PFSK-1 (cell line): ENCODE data around the gene ADM5.
A peak's percentile ranks its signal among the peaks of the same experiment; 100 is the strongest.

Source experiments
- FOXP2 ChIP-seq: optimal IDR thresholded peaks from 2 replicates; pipeline ENCODE3; 2011; ENCODE audit warnings: borderline replicate concordance, control low read depth, inconsistent platforms; ENCODE audit not compliant: insufficient read depth; ENCODE audit errors: extremely low read length, extremely low read depth
- POLR2AphosphoS5 ChIP-seq: IDR thresholded peaks from 2 replicates; pipeline ENCODE4 v1.6.1; 2012; ENCODE audit warnings: low read depth, mild to moderate bottlenecking, control low read depth, low read length, moderate library complexity
- SIN3A ChIP-seq: IDR thresholded peaks from 2 replicates; pipeline ENCODE4 v1.6.1; 2012; ENCODE audit warnings: mild to moderate bottlenecking, low read length, moderate library complexity, borderline replicate concordance; ENCODE audit not compliant: insufficient read depth
- TAF1 ChIP-seq: IDR thresholded peaks from 2 replicates; pipeline ENCODE4 v1.6.1; 2012; ENCODE audit warnings: low read length, control low read depth, borderline replicate concordance; ENCODE audit not compliant: insufficient read depth
- TF ChIP-seq, protein P1 (sequence below), 2 experiments: IDR thresholded peaks; 2 replicates each; pipeline versions ENCODE4 v1.6.1 to v1.8.0; 2011 to 2012; ENCODE audit warnings: low read depth in 2 of 2, low read length in 2 of 2, control low read depth in 1 of 2, inconsistent platforms in 1 of 2, mild to moderate bottlenecking in 1 of 2, moderate library complexity in 1 of 2; ENCODE audit not compliant: insufficient read depth in 1 of 2

The ADM5 gene

DNA sequence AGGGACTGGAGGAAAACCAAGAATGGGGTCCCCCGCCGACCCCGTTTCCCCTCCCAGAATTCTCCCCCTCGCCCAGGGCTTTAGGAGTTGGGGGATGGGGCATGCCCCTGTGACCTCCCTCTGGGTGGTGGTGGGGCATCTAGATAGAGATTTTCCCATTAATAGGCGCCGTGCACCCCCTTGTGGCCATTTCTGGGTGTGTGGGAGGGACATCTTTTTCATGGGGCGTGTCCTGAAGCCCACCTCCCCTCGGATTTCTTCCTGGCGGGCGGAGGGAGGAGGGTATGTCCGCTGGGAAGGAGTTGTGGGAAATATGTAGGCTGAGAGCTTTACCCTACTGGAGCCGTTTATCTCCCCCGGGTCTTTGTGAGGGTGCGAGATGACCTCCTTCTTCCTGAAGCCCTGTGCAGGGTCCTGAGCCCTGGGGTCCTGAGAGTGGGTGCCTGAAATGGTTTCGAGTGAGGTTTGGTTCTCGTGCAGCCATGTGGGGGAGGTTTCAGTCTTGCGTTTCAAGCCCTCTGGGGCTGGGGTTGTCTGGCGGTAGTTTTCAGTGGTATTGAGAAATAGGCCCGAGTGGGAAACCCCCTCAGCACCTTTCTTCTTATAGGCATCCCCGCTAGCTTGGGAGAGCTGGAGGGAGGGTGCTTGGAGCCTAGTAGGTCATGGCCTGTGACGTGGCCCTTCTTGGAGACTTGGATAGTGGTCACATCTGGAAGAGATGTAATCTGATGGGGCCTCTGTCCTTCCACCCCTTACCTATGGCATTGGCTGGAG lies 11.3 kb upstream of the ADM5 start:
- TF ChIP-seq POLR2AphosphoS5 (no peak), TAF1 (no peak), SIN3A (no peak), FOXP2 (no peak)
- TF ChIP-seq, protein P1, sequence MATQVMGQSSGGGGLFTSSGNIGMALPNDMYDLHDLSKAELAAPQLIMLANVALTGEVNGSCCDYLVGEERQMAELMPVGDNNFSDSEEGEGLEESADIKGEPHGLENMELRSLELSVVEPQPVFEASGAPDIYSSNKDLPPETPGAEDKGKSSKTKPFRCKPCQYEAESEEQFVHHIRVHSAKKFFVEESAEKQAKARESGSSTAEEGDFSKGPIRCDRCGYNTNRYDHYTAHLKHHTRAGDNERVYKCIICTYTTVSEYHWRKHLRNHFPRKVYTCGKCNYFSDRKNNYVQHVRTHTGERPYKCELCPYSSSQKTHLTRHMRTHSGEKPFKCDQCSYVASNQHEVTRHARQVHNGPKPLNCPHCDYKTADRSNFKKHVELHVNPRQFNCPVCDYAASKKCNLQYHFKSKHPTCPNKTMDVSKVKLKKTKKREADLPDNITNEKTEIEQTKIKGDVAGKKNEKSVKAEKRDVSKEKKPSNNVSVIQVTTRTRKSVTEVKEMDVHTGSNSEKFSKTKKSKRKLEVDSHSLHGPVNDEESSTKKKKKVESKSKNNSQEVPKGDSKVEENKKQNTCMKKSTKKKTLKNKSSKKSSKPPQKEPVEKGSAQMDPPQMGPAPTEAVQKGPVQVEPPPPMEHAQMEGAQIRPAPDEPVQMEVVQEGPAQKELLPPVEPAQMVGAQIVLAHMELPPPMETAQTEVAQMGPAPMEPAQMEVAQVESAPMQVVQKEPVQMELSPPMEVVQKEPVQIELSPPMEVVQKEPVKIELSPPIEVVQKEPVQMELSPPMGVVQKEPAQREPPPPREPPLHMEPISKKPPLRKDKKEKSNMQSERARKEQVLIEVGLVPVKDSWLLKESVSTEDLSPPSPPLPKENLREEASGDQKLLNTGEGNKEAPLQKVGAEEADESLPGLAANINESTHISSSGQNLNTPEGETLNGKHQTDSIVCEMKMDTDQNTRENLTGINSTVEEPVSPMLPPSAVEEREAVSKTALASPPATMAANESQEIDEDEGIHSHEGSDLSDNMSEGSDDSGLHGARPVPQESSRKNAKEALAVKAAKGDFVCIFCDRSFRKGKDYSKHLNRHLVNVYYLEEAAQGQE (IDR thresholded peaks at IDR 0.05; ENCODE audit: insufficient read depth in 1 of 2, low read depth in 2 of 2, low read length in 2 of 2): no peak

DNA sequence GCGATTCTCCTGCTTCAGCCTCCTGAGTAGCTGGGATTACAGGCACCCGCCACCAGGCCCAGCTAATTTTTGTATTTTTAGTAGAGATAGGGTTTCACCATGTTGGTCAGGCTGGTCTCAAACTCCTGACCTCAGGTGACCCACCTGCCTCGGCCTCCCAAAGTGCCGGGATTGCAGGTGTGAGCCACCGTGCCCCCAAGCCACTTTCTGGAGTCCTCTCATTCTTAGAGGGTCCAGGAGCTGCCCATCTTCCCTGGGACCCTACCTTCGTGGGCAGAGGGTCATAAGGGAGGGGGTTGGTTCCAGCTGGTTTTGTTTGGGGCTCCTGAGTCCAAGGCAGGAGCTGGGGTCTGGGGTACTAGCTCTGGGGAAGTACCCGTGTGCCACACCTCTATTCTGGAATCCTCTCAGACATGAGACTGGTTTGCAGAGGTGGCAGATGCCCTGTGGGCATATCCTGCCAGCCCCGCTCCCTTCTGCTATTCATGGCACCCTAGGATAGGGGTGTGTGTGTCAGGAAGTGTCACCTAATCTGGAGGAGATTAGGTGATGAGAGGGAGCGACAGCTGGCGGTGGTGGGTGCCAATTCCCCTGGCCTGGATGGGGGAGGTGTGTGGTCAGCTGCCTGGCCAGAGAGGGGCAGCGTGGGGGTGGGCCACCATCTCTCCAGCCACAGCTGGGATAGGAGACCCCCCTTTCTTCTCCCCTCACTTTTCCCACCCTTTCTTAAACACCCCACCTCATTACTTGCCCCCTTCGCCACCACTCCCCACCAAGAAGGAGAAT lies 10.2 kb upstream of the ADM5 start:
- no peak for TF ChIP-seq POLR2AphosphoS5

DNA sequence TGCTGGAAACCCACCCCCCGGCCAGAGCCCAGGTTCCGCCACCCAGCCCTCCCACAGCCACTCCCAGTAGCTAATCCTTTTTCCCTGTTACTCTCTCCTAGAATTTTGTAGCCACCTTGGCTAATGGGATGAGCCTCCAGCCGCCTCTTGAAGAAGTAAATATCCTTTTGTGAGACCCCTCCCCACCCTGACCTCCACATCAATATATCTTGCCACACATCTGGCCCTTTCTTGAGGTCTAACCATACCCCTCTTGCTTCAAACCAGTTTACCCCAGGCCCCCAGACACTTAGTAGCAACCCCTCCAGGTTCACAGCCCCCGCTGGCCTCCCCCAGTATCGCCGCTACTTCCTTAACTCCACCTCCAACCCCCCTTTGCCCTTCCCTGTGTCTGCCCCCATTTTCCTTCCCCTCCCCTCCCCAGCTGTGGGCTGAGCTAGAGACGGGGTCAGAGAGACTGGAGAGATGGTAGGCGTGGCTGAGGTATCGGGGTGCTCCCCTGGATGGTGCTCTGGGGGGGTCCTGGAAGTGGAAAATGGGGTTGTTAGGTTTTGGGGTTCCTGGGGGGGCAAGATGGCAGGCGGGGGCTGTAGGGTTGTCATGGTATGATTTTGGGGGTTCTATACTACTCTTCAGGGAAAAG lies 9.5 kb upstream of the ADM5 start:
- TF ChIP-seq FOXP2: no peak
- no peak for TF ChIP-seq POLR2AphosphoS5
- TF ChIP-seq, protein P1 (IDR thresholded peaks at IDR 0.05; ENCODE audit: insufficient read depth in 1 of 2, low read depth in 2 of 2, low read length in 2 of 2): no peak
- TF ChIP-seq SIN3A: no peak
- TF ChIP-seq TAF1: no peak

DNA sequence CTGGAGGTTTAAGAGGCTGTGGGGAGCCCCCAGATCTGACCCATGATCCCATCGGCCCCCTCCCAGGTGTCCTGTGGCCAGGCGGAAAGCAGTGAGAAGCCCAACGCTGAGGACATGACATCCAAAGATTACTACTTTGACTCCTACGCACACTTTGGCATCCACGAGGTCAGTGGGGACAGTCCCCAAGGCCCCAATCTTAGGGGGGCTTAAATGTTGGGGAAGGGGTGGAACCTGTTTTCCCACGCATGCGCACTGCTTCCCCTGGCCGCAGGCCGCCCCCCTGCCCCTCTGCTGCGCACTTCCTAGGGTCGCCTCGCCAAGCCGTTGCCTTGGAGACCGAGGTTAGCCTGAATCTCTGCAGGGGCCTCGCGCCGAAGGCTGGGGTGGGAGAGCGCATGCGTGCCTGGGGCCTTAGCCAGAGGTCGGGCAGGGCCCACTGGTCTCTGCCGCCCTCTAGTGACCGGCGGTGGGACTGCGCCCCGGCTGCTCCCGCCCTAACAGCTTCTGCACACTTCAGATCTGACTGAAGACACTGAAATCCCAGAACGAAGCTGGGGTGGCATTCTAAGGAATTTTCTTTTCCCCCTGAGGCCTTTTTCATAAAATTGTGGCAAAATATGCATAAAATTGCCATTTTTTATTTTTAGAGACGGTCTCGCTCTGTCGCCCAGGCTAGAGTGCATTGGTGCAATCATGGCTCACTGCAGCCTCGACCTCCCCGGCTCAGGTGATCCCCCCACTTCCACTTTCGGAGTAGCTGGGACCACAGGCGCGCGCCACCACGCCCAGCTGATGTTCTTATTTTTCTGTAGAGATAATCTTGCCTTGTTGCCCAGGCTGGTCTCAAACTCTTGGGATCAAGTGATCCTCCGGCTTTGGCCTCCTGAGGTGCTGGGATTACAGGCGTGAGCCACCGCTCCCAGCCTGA lies 8.7 kb upstream of the ADM5 start:
- TF ChIP-seq SIN3A (no peak), TAF1 (no peak), FOXP2 (peak; percentile 54)

DNA sequence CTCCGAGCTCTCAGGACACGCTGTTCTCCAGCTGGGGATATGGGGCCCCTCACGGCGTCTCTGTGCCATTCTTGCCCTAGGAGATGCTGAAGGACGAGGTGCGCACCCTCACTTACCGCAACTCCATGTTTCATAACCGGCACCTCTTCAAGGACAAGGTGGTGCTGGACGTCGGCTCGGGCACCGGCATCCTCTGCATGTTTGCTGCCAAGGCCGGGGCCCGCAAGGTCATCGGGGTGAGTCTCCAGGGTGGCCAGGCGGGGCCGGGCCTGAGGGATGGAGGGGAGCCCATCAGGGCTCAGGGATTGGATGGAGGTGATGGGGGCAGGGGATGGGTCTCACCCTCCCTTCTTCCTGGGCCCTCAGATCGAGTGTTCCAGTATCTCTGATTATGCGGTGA lies 7.6 kb upstream of the ADM5 start:
- no peak for TF ChIP-seq TAF1
- TF ChIP-seq, protein P1 (IDR thresholded peaks at IDR 0.05; ENCODE audit: insufficient read depth in 1 of 2, low read depth in 2 of 2, low read length in 2 of 2): no peak
- TF ChIP-seq FOXP2: no peak
- no peak for TF ChIP-seq SIN3A
- no peak for TF ChIP-seq POLR2AphosphoS5

DNA sequence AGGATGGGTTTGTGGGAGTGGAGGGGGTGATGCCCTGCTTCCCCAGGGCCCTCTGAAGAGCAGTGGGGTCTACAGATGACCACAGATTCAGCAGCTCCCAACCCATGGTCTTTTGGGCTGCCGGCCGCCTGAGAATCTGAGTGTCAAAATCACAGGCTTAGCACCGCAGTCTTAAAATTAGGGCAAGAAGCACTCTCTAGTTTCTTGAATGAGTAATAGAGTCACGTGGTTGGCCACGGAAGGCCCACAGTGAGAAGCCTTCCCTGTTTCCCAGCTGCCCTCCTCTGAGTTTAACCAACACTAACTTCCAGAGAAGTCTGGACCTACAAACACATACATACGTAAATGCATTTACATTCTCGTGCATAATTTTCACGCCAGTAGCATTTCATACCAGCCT lies 7.1 kb upstream of the ADM5 start:
- TF ChIP-seq SIN3A (no peak), TAF1 (no peak), POLR2AphosphoS5 (no peak), FOXP2 (no peak)
- TF ChIP-seq, protein P1 (IDR thresholded peaks at IDR 0.05; ENCODE audit: insufficient read depth in 1 of 2, low read depth in 2 of 2, low read length in 2 of 2): no peak
